ENCODE measurements around the gene CNGB1. TPM values are rescaled to one million over a fixed set of nuclear protein-coding genes. Genes with fewer than 3 reads are reported as not detected.

The CNGB1 gene
- total RNA-seq, 1 donor, result not detected

- Histone ChIP-seq H4K20me1 (ENCODE audit: insufficient read depth, low read length) (no peaks in the 10 kb centered on the region), H3K27ac (ENCODE audit: low read depth, low read length) (no peak overlapping the region), H2AFZ (ENCODE audit: low read length) (no peak overlapping the region), H3K4me1 (ENCODE audit: insufficient read depth, low read length) (no peaks in the 10 kb centered on the region), H3K27me3 (ENCODE audit: insufficient read depth, low read length) (peaks cover 13% of the 10 kb centered on the region), H3K79me2 (ENCODE audit: insufficient read depth, low read length) (no peaks in the 10 kb centered on the region), H3K4me2 (ENCODE audit: insufficient read depth, low read length) (no peak overlapping the region), H3K36me3 (ENCODE audit: insufficient read depth, low read length) (no peaks in the 10 kb centered on the region), H3K9me3 (ENCODE audit: low read depth, low read length) (no peaks in the 10 kb centered on the region), H3K4me3 (ENCODE audit: insufficient read depth, low read length) (no peak overlapping the region)
- DNase-seq (ENCODE audit: insufficient read length, low spot score, missing footprints), result peak; percentile 60
- no peak for TF ChIP-seq CTCF (IDR thresholded peaks at IDR 0.05; ENCODE audit: extremely low read depth, low read depth, low read length)
Measured at GRCh38 chr16:57958544-57958943, 12.4 kb downstream of the CNGB1 start.

DNA sequence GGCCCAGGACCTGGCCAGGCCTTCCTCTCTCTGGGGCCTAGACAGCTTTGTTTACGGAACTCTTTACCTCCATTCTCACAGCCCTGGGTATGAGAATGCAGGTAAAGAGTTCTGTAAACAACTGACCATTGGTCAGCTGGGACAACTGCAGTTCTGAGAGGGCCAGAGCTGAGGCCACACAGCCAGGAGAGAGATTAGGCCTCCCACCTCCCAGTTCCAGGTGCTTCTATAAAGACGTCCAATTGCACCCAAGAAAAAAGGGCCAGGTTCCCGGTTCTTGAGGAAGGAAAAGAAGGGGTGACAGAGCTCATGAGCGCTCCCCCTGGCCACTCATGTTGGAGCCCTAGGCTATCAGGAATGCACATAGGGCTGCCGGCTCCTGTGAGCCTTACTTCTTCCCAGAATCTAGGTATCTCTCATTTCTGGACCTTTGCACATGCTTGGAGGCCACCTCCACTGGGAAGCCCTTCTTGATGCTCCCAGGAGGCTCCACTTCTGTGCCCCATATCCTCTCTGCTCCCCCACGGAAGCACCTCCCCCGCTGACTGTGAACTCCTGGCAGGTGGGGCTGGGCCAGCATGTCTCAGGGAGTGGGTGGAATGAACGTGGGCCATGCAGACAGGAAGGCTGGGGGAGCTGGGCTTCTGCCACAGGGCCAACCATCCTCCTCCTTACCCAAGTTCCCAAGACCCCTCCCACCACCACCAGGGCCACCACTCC, 13.1 kb downstream of the CNGB1 start:
- Histone ChIP-seq H3K79me2 (ENCODE audit: insufficient read depth, low read length) (no peaks in the 10 kb centered on the region), H3K4me1 (ENCODE audit: insufficient read depth, low read length) (no peaks in the 10 kb centered on the region), H3K9me3 (ENCODE audit: low read depth, low read length) (no peaks in the 10 kb centered on the region), H3K4me3 (ENCODE audit: insufficient read depth, low read length) (no peak overlapping the region), H3K4me2 (ENCODE audit: insufficient read depth, low read length) (no peak overlapping the region), H2AFZ (ENCODE audit: low read length) (no peak overlapping the region), H4K20me1 (ENCODE audit: insufficient read depth, low read length) (no peaks in the 10 kb centered on the region), H3K27me3 (ENCODE audit: insufficient read depth, low read length) (peaks cover 13% of the 10 kb centered on the region), H3K27ac (ENCODE audit: low read depth, low read length) (no peak overlapping the region), H3K36me3 (ENCODE audit: insufficient read depth, low read length) (no peaks in the 10 kb centered on the region)
- TF ChIP-seq CTCF (IDR thresholded peaks at IDR 0.05; ENCODE audit: extremely low read depth, low read depth, low read length), result no peak
- DNase-seq (ENCODE audit: insufficient read length, low spot score, missing footprints), result peak; percentile 22

- Histone ChIP-seq H3K4me1 (ENCODE audit: insufficient read depth, low read length) (no peaks in the 10 kb centered on the region), H2AFZ (ENCODE audit: low read length) (no peak overlapping the region), H3K79me2 (ENCODE audit: insufficient read depth, low read length) (no peaks in the 10 kb centered on the region), H4K20me1 (ENCODE audit: insufficient read depth, low read length) (no peaks in the 10 kb centered on the region), H3K4me2 (ENCODE audit: insufficient read depth, low read length) (no peak overlapping the region), H3K27ac (ENCODE audit: low read depth, low read length) (no peak overlapping the region), H3K4me3 (ENCODE audit: insufficient read depth, low read length) (no peak overlapping the region), H3K36me3 (ENCODE audit: insufficient read depth, low read length) (no peaks in the 10 kb centered on the region), H3K27me3 (ENCODE audit: insufficient read depth, low read length) (peaks cover 10% of the 10 kb centered on the region), H3K9me3 (ENCODE audit: low read depth, low read length) (no peaks in the 10 kb centered on the region)
- TF ChIP-seq CTCF (IDR thresholded peaks at IDR 0.05; ENCODE audit: extremely low read depth, low read depth, low read length), result no peak
- peak; percentile 51 for DNase-seq (ENCODE audit: insufficient read length, low spot score, missing footprints)
Measured at GRCh38 chr16:57956924-57957672, 13.8 kb downstream of the CNGB1 start.

DNA sequence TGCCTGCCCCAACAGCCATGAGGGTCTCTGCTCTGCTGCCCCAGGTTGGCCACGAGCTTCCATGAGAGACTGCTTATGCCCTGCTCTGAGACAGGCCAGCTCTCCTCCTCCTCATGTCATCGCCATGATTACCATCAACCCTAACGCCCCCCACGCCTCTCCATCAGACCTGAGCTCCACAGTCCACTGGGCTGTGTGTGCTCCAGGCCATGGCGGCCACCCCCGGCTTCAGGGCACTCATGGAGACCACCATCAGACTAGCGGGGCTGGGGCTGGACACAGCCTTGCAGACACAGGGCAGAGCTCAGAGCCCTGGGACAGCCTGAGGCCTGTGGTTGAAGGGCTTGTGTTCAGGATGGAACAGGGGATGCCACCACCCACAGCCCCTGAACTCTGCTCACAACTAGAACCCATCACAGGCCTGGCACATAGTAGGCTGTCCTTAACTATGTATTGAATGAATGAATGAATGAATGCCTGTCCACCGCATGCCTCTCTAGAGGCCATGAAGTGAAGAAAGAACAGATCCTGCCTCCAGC, 14.6 kb downstream of the CNGB1 start:
- DNase-seq (ENCODE audit: insufficient read length, low spot score, missing footprints), result peak; percentile 71
- H4K20me1 ChIP-seq (ENCODE audit: insufficient read depth, low read length), result no peaks in the 10 kb centered on the region
- no peaks in the 10 kb centered on the region for H3K79me2 ChIP-seq (ENCODE audit: insufficient read depth, low read length)
- TF ChIP-seq CTCF (IDR thresholded peaks at IDR 0.05; ENCODE audit: extremely low read depth, low read depth, low read length), result no peak
- H3K27me3 ChIP-seq (ENCODE audit: insufficient read depth, low read length), result peaks cover 7% of the 10 kb centered on the region
- no peak overlapping the region for H2AFZ ChIP-seq (ENCODE audit: low read length)
- H3K36me3 ChIP-seq (ENCODE audit: insufficient read depth, low read length), result no peaks in the 10 kb centered on the region
- H3K27ac ChIP-seq (ENCODE audit: low read depth, low read length), result no peak overlapping the region
- no peaks in the 10 kb centered on the region for H3K9me3 ChIP-seq (ENCODE audit: low read depth, low read length)
- H3K4me2 ChIP-seq (ENCODE audit: insufficient read depth, low read length), result no peak overlapping the region
- H3K4me3 ChIP-seq (ENCODE audit: insufficient read depth, low read length), result no peak overlapping the region
- H3K4me1 ChIP-seq (ENCODE audit: insufficient read depth, low read length), result no peaks in the 10 kb centered on the region
